ENCODE results near the gene CCDC33.

DNA sequence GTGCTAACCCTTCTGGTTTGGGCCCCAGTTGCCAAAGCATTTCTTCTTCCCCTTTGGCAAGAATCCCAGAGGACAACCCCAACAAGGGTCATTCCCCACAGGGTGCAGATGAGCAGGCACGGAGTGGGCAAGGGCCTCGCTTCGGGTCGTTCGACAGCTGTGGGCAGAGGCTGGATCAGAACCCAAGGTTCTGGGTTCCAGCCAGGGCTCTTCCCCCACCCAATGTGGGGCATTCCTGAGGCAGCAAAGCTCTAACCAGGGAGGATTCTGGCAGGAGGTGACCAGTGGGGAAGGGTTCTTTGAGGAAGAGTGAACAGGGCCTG lies 83.0 kb downstream of the CCDC33 start:
- TF ChIP-seq, protein P1, sequence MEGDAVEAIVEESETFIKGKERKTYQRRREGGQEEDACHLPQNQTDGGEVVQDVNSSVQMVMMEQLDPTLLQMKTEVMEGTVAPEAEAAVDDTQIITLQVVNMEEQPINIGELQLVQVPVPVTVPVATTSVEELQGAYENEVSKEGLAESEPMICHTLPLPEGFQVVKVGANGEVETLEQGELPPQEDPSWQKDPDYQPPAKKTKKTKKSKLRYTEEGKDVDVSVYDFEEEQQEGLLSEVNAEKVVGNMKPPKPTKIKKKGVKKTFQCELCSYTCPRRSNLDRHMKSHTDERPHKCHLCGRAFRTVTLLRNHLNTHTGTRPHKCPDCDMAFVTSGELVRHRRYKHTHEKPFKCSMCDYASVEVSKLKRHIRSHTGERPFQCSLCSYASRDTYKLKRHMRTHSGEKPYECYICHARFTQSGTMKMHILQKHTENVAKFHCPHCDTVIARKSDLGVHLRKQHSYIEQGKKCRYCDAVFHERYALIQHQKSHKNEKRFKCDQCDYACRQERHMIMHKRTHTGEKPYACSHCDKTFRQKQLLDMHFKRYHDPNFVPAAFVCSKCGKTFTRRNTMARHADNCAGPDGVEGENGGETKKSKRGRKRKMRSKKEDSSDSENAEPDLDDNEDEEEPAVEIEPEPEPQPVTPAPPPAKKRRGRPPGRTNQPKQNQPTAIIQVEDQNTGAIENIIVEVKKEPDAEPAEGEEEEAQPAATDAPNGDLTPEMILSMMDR (IDR thresholded peaks at IDR 0.05; ENCODE audit: borderline replicate concordance, extremely low read depth, low read length, poor library complexity, severe bottlenecking) = no peak
- no peak for TF ChIP-seq EZH2 (IDR thresholded peaks at IDR 0.05; ENCODE audit: borderline replicate concordance, low read depth, low read length, severe bottlenecking)

All from DND-41 (cell line).